ENCODE data around the gene PCDH1.

DNA sequence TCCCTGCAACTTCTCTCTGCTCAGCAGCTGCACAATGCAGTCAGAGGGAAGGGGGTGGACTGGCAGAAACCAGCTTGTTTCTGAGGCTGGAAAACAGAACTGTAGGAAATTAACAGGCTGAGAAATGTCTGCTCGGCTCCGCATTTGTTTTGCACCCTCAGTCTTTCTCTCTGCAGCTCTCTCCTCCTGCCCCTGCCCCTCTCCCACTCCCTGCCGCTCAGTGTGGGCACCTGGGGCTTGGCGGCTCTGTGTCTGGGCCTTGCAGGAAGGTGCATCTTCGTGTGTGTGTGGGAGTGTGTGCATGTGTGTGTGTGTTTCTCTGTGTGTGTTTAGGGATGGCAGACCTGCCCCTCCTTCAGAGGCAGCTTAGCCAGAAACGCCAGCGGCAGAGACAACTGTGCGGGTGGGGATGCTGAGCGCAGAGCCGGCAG lies 53.0 kb downstream of the PCDH1 start:
- TF ChIP-seq, protein P1, sequence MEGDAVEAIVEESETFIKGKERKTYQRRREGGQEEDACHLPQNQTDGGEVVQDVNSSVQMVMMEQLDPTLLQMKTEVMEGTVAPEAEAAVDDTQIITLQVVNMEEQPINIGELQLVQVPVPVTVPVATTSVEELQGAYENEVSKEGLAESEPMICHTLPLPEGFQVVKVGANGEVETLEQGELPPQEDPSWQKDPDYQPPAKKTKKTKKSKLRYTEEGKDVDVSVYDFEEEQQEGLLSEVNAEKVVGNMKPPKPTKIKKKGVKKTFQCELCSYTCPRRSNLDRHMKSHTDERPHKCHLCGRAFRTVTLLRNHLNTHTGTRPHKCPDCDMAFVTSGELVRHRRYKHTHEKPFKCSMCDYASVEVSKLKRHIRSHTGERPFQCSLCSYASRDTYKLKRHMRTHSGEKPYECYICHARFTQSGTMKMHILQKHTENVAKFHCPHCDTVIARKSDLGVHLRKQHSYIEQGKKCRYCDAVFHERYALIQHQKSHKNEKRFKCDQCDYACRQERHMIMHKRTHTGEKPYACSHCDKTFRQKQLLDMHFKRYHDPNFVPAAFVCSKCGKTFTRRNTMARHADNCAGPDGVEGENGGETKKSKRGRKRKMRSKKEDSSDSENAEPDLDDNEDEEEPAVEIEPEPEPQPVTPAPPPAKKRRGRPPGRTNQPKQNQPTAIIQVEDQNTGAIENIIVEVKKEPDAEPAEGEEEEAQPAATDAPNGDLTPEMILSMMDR (IDR thresholded peaks at IDR 0.05; ENCODE audit: extremely low read depth in 1 of 2, insufficient read depth in 1 of 2, low read depth in 1 of 2, low read length in 2 of 2): no peak
- no peak for TF ChIP-seq POLR2AphosphoS5 (IDR thresholded peaks at IDR 0.05; ENCODE audit: insufficient read depth, low read depth, low read length)
- no peak for TF ChIP-seq POLR2A (IDR thresholded peaks at IDR 0.05; ENCODE audit: low read depth, low read length)
- TF ChIP-seq, protein P2, sequence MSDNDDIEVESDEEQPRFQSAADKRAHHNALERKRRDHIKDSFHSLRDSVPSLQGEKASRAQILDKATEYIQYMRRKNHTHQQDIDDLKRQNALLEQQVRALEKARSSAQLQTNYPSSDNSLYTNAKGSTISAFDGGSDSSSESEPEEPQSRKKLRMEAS (IDR thresholded peaks at IDR 0.05; ENCODE audit: insufficient read depth, insufficient read length): no peak
